Erythroblast (primary cell): ENCODE measurements around the gene PARD3.

Source experiments
- DNase-seq, 2 experiments: peaks; one replicate each; lab custom pipeline; 2025; lab: John Stamatoyannopoulos, UW
- GATA1 ChIP-seq: IDR thresholded peaks from 2 replicates; pipeline ENCODE4 v1.6.1; 2011; ENCODE audit warnings: low read depth, mild to moderate bottlenecking, control low read depth, low read length, moderate library complexity
- POLR2A ChIP-seq: IDR thresholded peaks from 2 replicates; pipeline ENCODE4 v1.6.1; 2011; ENCODE audit warnings: mild to moderate bottlenecking, low read length

Gene PARD3

GRCh38 chr10:34109952-34110702, 705.0 kb downstream of the PARD3 start:
- TF ChIP-seq GATA1 (no peak), POLR2A (no peak)
- DNase-seq, result no peak

DNA sequence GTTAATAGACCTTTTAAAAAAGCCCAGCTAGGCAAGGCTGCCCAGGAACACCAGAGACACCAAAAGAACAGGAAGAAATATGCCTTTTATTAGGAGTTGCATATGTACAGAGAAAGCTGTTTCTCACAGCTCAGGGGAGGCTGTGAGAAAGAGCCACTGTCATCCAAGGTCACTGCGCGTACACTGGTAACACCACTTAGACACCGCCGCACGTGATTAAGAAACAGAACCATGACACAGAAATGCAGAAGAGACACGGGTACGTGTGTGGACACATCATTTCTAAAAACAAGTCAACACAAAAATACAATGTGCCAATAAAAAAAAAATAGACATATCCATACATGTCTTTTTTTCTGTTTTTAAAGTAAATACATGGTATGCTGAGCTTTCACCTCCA, 705.6 kb downstream of the PARD3 start:
- no peak for DNase-seq
- TF ChIP-seq POLR2A, result no peak
- TF ChIP-seq GATA1, result no peak

DNA sequence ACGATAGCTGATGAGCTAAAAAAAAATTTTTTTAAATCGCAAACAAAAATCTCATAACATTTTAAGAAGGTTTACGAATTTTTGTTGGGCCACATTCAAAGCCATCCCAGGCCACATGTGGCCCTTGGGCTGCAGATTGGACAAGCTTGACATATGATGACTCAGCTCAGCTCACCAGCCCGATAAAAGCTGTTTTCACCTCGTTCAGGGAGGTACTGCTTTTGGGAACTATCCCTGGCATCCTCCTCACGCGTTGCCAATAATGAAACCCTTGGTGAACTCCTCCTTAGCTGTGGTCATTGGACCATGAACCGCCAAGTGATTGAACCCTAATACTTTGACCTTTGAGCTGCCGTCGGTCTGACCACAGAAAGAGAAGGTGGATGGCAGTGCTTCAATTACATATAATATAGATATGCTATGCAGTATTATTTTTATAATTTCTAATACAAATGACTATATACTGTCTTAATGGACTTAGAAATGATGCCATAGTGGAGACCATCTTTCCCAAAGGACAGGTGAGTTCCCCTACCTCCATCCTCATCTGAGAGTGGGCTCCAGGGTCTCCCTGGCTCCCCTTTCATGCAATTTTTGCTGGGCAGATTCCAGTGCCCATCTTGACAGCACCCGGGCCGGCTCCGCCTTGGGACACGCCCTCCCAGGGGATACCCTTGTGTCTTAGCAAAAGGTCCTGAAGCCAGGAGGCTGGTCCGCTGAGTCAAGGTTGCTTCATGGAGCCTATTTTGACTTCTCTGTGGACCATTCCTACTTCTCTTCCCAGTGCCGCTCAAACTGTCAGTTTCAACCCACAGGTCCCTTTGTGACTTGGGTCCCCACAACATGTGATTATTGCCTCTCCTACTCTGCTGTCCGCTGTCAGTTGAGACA, 707.2 kb downstream of the PARD3 start:
- no peak for DNase-seq
- TF ChIP-seq POLR2A, result no peak
- no peak for TF ChIP-seq GATA1

- no peak for DNase-seq
- TF ChIP-seq POLR2A (no peak), GATA1 (no peak)
Observed at GRCh38 chr10:34106356-34106885, 708.7 kb downstream of the PARD3 start.

- no peak for DNase-seq
- no peak for TF ChIP-seq GATA1
- TF ChIP-seq POLR2A, result no peak
Observed at GRCh38 chr10:34104829-34105572, 710.1 kb downstream of the PARD3 start.

- no peak for DNase-seq
- no peak for TF ChIP-seq POLR2A
- no peak for TF ChIP-seq GATA1
Observed at GRCh38 chr10:34102893-34103506, 712.1 kb downstream of the PARD3 start.

DNA sequence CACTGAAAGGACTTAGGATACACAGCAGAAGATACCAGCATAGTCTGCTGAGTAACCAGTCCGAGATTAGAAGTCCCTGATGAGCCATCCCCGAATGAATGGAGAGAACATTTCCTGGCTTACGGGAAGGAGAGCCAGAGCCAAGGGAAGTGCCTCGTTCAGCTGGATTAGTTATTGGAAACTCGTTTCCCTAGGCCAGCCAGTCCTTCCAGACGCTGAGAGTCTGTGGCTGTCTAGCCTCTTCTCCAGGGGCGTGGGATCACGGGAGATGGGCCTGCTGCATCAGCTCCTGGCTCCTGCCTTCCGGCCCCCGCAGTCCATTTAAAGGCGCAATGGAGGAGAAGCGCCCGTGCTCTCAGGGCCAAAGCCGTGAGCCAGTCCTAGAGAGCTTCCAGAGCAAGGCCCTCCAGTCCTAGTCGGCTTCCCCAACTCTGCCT, 712.8 kb downstream of the PARD3 start:
- DNase-seq, result no peak

GRCh38 chr10:34101001-34101400, 714.1 kb downstream of the PARD3 start:
- TF ChIP-seq GATA1, result no peak
- no peak for TF ChIP-seq POLR2A
- no peak for DNase-seq

More for the DNA sequence above, 712.8 kb downstream of the PARD3 start:
- TF ChIP-seq GATA1, result no peak
- no peak for TF ChIP-seq POLR2A

- no peak for DNase-seq
- TF ChIP-seq POLR2A, result no peak
- no peak for TF ChIP-seq GATA1
Observed at GRCh38 chr10:34098821-34099567, 716.1 kb downstream of the PARD3 start.

DNA sequence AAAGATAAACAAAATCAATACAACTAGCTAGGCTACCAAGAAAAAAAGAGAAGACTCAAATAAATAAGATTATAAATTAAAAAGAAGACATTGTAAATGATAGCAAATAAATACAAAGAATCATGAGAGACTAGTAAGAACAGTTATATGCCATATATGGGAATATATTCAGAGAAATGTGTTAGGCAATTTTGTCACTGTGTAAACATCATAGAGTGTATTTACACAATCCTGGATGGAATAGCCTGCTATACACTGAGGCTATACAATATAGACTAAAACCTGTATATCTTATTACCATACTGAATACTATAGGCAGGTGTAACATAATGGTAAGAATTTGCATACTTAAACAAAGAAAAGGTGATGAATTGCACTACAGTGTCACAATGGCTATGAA, 717.4 kb downstream of the PARD3 start:
- DNase-seq, result no peak
- TF ChIP-seq POLR2A, result no peak
- no peak for TF ChIP-seq GATA1

DNA sequence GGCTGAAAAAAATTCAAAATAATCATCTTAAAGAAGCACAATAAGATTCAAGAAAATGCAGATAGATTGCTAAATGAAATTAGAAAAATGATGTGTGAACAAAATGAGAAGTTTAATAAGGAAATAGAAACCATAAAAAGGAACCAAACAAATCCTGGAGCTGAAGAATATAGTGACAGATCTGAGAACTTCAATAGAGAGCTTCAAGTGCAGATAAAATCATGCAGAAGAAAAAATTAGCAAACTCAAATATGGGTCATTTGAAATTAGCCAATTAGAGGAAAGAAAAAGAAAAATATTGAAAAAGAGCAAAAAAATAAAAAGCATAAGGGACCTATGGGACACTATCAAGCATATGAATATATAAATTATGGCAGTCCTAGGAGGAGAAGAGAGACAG, 720.1 kb downstream of the PARD3 start:
- TF ChIP-seq GATA1 (no peak), POLR2A (no peak)
- no peak for DNase-seq

- TF ChIP-seq POLR2A, result no peak
- no peak for TF ChIP-seq GATA1
- DNase-seq, result no peak
Observed at GRCh38 chr10:34094146-34094696, 720.9 kb downstream of the PARD3 start.
